GM23248 (cell line): Measurements from ENCODE around the gene THADA. TPM values are rescaled to one million over a fixed set of nuclear protein-coding genes. Genes with fewer than 3 reads are reported as not detected.

Experiments
- DNase-seq: peaks from one replicate; pipeline ENCODE4 v3.0.0-alpha.2; 2015
- H2AFZ ChIP-seq: fragments of 200-600 bp; sonication (generic); 2 replicates; pipeline ENCODE4 v1.6.1; 2016; ENCODE audit warnings: antibody characterized with exemption
- H3F3A ChIP-seq: fragments of 200-600 bp; sonication (generic); 2 replicates; pipeline ENCODE4 v1.6.1; 2016; ENCODE audit warnings: mild to moderate bottlenecking, antibody characterized with exemption, mixed run types; ENCODE audit not compliant: insufficient read depth
- H3K27ac ChIP-seq: fragments of 200-600 bp; sonication (generic); 2 replicates; pipeline ENCODE4 v1.5.1; 2016; ENCODE audit warnings: mild to moderate bottlenecking
- H3K27me3 ChIP-seq: fragments of 200-600 bp; sonication (generic); replicated peaks from 2 replicates; pipeline ENCODE4 v1.6.1; 2016; ENCODE audit warnings: mild to moderate bottlenecking; ENCODE audit not compliant: insufficient read depth
- H3K36me3 ChIP-seq: fragments of 200-600 bp; sonication (generic); 2 replicates; pipeline ENCODE4 v1.6.1; 2016; ENCODE audit warnings: low read depth, mild to moderate bottlenecking
- H3K4me1 ChIP-seq: fragments of 200-600 bp; sonication (generic); 2 replicates; pipeline ENCODE4 v1.6.1; 2016; ENCODE audit warnings: mild to moderate bottlenecking; ENCODE audit not compliant: insufficient read depth
- H3K4me2 ChIP-seq: fragments of 200-600 bp; sonication (generic); one replicate; pipeline ENCODE4 v1.6.1; 2016; ENCODE audit warnings: mild to moderate bottlenecking; ENCODE audit not compliant: unreplicated experiment
- H3K4me3 ChIP-seq: fragments of 200-600 bp; sonication (generic); 2 replicates; pipeline ENCODE4 v1.5.1; 2016; ENCODE audit warnings: mild to moderate bottlenecking
- H3K79me2 ChIP-seq: fragments of 200-600 bp; sonication (generic); 2 replicates; pipeline ENCODE4 v1.6.1; 2016; ENCODE audit warnings: mild to moderate bottlenecking; ENCODE audit not compliant: insufficient read depth
- H3K9ac ChIP-seq: fragments of 200-600 bp; sonication (generic); 2 replicates; pipeline ENCODE4 v1.6.1; 2016; ENCODE audit warnings: mild to moderate bottlenecking
- H3K9me2 ChIP-seq: fragments of 200-600 bp; sonication (generic); 2 replicates; pipeline ENCODE4 v1.6.1; 2016; ENCODE audit warnings: mixed run types, mild to moderate bottlenecking, moderate library complexity; ENCODE audit not compliant: insufficient read depth
- H3K9me3 ChIP-seq: fragments of 200-600 bp; sonication (generic); one replicate; pipeline ENCODE4 v1.6.1; 2017; ENCODE audit warnings: low read depth
- H4K20me1 ChIP-seq: fragments of 200-600 bp; sonication (generic); 2 replicates; pipeline ENCODE4 v1.6.0; 2016; ENCODE audit not compliant: insufficient read depth
- EZH2 ChIP-seq: fragments of 200-600 bp; sonication (generic); IDR thresholded peaks from 2 replicates; pipeline ENCODE4 v1.6.1; 2018; ENCODE audit warnings: antibody characterized with exemption, mild to moderate bottlenecking; ENCODE audit not compliant: insufficient read depth, poor library complexity, severe bottlenecking
- EZH2phosphoT487 ChIP-seq: fragments of 200-600 bp; sonication (generic); IDR thresholded peaks from 2 replicates; pipeline ENCODE4 v1.6.1; 2018; ENCODE audit warnings: antibody characterized with exemption, moderate library complexity, mild to moderate bottlenecking, low read depth; ENCODE audit not compliant: insufficient read depth
- WGBS, 2 experiments: methylation state at CpG; one replicate each; pipeline ENCODE4 v1.1.6; 2015 to 2017; ENCODE audit warnings: low lambda C conversion rate in 2 of 2, low coverage in 1 of 2; ENCODE audit errors: missing lambda C conversion rate in 2 of 2; 5-methylcytosine and 5-hydroxymethylcytosine counted together
- in situ Hi-C: fragments of 300-500 bp; cut with MboI; formaldehyde crosslinking; loops from 2 replicates; pipeline ENCODE4 v1.15.0; 2020
- polyA plus RNA-seq: library from polyadenylated mRNA; unstranded; fragments of >200 nt; fragmentation: Nextera tagmentation; extraction: Ambion mirVana; gene quantifications from 2 replicates; pipeline ENCODE4 v1.2.1, GENCODE V29; 2016
- total RNA-seq: library from RNA; depleted of rRNA; stranded (reverse); fragments of >200 nt; shearing (Covaris generic); gene quantifications from 2 replicates; pipeline ENCODE4 v1.2.3, GENCODE V29; 2014

The THADA gene
- total and polyA plus RNA-seq, 2 experiments from 2014 or later, result 14.1 to 15.8 TPM

DNA sequence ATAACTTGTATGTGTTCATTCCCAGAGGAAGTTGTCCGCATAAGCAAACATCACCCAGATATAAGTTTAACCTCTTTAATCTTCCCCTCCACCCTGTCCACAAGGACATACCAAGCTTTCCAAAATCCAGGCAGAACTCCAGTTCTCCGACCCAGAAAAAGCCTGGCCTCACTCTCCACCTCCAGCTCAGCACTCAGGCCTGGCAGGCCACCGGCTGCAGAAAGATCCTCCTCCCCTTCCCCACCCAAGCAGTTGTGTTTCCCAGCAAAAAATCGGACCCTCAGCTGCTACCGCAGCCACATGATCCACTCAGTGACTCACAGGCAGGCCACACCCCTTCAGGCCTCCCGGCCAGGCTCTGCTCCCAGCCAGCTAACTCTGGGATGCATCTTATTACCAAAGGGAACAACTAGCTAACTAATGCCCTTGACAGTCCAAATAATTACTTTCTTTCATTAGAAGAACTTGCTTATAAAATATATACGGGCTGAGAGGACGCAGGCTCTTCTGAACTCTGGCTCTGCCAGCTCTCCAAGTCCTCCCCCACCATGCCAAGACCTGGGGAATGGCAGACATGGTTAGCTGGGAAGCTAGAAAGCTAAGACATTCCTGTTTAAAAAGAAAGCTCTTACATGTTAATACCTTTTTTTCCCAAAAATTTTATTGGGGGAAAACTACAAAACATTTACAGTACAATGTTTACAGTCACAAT lies 373.9 kb downstream of the THADA start:
- Histone ChIP-seq H3K27ac (peak overlapping the region; percentile 93), H3K79me2 (peaks cover 46% of the 10 kb centered on the region), H3K36me3 (peaks cover 22% of the 10 kb centered on the region), H3K4me2 (peak overlapping the region; percentile 93), H4K20me1 (no peaks in the 10 kb centered on the region), H3F3A (peaks cover 46% of the 10 kb centered on the region), H3K4me1 (peaks cover 37% of the 10 kb centered on the region), H3K27me3 (no peaks in the 10 kb centered on the region), H3K9ac (peak overlapping the region; percentile 96), H3K4me3 (peak overlapping the region; percentile 97), H2AFZ (no peak overlapping the region), H3K9me2 (no peaks in the 10 kb centered on the region), H3K9me3 (no peaks in the 10 kb centered on the region)
- in situ Hi-C loops, result loop anchor here (10.0 kb wide), 1 partner anchor 247 kb away; no protein-coding TSS in a partner anchor
- DNase-seq, result peak; percentile 94
- 1% methylated on average over 8 of the region's 8 CpGs for WGBS, 2 experiments
- TF ChIP-seq EZH2phosphoT487 (no peak), EZH2 (no peak)

DNA sequence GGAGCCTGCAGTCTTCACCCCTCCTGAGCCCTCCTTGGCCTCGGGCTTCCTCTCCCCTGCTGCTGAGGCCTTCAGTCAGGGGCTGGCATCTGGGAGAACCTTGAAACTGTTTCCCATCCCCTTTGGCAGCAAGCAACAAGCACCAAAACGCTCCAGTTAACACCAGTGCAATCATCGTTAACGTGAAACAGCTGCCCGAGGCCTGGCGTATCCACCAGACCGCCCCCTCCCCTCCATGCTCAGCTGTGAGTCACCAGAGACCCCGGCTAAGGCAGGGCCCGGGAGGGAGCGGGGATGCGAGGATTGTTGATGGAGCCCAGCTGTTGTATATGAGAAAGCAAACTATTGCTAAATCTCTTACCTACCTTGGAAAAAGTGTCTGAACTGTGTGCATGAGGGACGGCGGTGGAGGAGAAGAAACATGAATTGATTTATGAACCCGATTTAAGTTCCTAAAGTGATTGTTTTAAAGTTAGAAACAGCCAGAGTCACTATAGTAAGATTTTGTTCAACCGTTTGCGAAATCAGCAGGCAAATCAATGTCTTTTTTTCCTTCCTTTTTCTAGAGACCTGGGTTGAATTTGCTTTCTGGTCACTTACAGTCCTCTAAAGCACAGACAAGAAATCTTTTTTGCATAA lies 374.6 kb downstream of the THADA start:
- Histone ChIP-seq H3K9ac (peak overlapping the region; percentile 96), H3K4me3 (peak overlapping the region; percentile 97), H3F3A (peaks cover 46% of the 10 kb centered on the region), H3K79me2 (peaks cover 46% of the 10 kb centered on the region), H3K4me2 (peak overlapping the region; percentile 93), H3K27ac (peak overlapping the region; percentile 93), H3K27me3 (no peaks in the 10 kb centered on the region), H2AFZ (no peak overlapping the region), H4K20me1 (no peaks in the 10 kb centered on the region), H3K9me3 (no peaks in the 10 kb centered on the region), H3K9me2 (no peaks in the 10 kb centered on the region), H3K36me3 (peaks cover 22% of the 10 kb centered on the region), H3K4me1 (peaks cover 37% of the 10 kb centered on the region)
- WGBS, 2 experiments, result 1 to 3% methylated on average over 16 of the region's 16 CpGs
- peak; percentile 72 for DNase-seq
- in situ Hi-C loops, result loop anchor here (10.0 kb wide), 1 partner anchor 246 kb away; no protein-coding TSS in a partner anchor
- TF ChIP-seq EZH2 (no peak), EZH2phosphoT487 (no peak)

DNA sequence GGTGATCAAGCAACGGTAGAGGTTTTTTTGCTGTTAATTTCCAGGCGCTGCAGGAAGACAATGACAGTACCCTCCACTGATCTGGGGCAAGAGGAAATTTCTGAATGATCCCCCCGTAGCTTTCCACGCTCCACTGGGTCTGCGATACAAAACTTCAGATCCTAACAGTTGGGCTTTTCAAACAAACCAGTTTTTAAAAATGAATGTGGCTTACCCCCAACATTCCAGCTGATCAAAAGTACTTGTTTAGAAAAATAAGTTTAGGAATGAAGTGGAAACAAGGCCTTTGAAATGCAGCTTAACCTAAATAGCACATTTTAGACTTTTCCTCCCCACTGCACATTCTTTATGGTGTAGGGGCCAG lies 375.1 kb downstream of the THADA start:
- Histone ChIP-seq H2AFZ (no peak overlapping the region), H3K4me2 (peak overlapping the region; percentile 93), H3F3A (peaks cover 46% of the 10 kb centered on the region), H3K27me3 (no peaks in the 10 kb centered on the region), H3K79me2 (peaks cover 41% of the 10 kb centered on the region), H3K9me3 (no peaks in the 10 kb centered on the region), H3K27ac (peak overlapping the region; percentile 93), H3K9ac (peak overlapping the region; percentile 96), H3K9me2 (no peaks in the 10 kb centered on the region), H3K36me3 (peaks cover 22% of the 10 kb centered on the region), H4K20me1 (no peaks in the 10 kb centered on the region), H3K4me1 (peaks cover 37% of the 10 kb centered on the region), H3K4me3 (peak overlapping the region; percentile 97)
- WGBS, 2 experiments, result 1 to 3% methylated on average over 5 of the region's 5 CpGs
- TF ChIP-seq EZH2phosphoT487 (no peak), EZH2 (no peak)
- DNase-seq, result no peak
- in situ Hi-C loops, result loop anchor here (10.0 kb wide), 1 partner anchor 246 kb away; no protein-coding TSS in a partner anchor

GRCh38 chr2:43220229-43220751 lies 375.5 kb downstream of the THADA start:
- no peaks in the 10 kb centered on the region for H3K9me3 ChIP-seq
- peaks cover 36% of the 10 kb centered on the region for H3K79me2 ChIP-seq
- no peaks in the 10 kb centered on the region for H4K20me1 ChIP-seq
- DNase-seq, result peak; percentile 62
- peak overlapping the region; percentile 77 for H2AFZ ChIP-seq
- TF ChIP-seq EZH2phosphoT487, result no peak
- no peak for TF ChIP-seq EZH2
- no peaks in the 10 kb centered on the region for H3K27me3 ChIP-seq
- H3K9ac ChIP-seq, result peak overlapping the region; percentile 96
- in situ Hi-C loops, result loop anchor here (10.0 kb wide), 1 partner anchor 245 kb away; no protein-coding TSS in a partner anchor
- H3K36me3 ChIP-seq, result peaks cover 22% of the 10 kb centered on the region
- H3K9me2 ChIP-seq, result no peaks in the 10 kb centered on the region
- WGBS, 2 experiments, result 2% methylated on average over 10 of the region's 10 CpGs
- H3K4me1 ChIP-seq, result peaks cover 37% of the 10 kb centered on the region
- H3K4me3 ChIP-seq, result peak overlapping the region; percentile 97
- peak overlapping the region; percentile 93 for H3K4me2 ChIP-seq
- H3K27ac ChIP-seq, result peak overlapping the region; percentile 93
- peaks cover 46% of the 10 kb centered on the region for H3F3A ChIP-seq
